Measurements from ENCODE around the gene COL2A1. TPM values are rescaled to one million over a fixed set of nuclear protein-coding genes. Genes with fewer than 3 reads are reported as not detected.

COL2A1 gene
- total RNA-seq, 2 experiments from 2014 or later = 0.34 TPM; not detected in 1

GRCh38 chr12:48009471-48009870, 5.2 kb upstream of the COL2A1 start:
- H3K36me3 Mint-ChIP-seq (ENCODE audit: low read depth) = no peaks in the 10 kb centered on the region
- POLR2A ChIA-PET = no interaction called here

GRCh38 chr12:48008950-48009349, 4.7 kb upstream of the COL2A1 start:
- no peak for ATAC-seq
- CTCF ChIA-PET = interaction anchor here (1.0 kb wide), 1 partner anchor 12 kb away, joined by 3 read pairs; no protein-coding TSS in a partner anchor
- Mint-ChIP-seq H3K27me3 (peaks cover 49% of the 10 kb centered on the region), H3K9me3 (no peaks in the 10 kb centered on the region), H3K4me1 (ENCODE audit: low read depth) (peaks cover 2% of the 10 kb centered on the region), H3K4me3 (no peak overlapping the region), H3K27ac (no peak overlapping the region), H3K36me3 (ENCODE audit: low read depth) (no peaks in the 10 kb centered on the region)
- TF ChIP-seq, protein P1, sequence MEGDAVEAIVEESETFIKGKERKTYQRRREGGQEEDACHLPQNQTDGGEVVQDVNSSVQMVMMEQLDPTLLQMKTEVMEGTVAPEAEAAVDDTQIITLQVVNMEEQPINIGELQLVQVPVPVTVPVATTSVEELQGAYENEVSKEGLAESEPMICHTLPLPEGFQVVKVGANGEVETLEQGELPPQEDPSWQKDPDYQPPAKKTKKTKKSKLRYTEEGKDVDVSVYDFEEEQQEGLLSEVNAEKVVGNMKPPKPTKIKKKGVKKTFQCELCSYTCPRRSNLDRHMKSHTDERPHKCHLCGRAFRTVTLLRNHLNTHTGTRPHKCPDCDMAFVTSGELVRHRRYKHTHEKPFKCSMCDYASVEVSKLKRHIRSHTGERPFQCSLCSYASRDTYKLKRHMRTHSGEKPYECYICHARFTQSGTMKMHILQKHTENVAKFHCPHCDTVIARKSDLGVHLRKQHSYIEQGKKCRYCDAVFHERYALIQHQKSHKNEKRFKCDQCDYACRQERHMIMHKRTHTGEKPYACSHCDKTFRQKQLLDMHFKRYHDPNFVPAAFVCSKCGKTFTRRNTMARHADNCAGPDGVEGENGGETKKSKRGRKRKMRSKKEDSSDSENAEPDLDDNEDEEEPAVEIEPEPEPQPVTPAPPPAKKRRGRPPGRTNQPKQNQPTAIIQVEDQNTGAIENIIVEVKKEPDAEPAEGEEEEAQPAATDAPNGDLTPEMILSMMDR (IDR thresholded peaks at IDR 0.05) = no peak
- no peak for DNase-seq
- intact Hi-C loops (cut with micrococcal nuclease) = no loop called here
- POLR2A ChIA-PET = no interaction called here

More at GRCh38 chr12:48009471-48009870, 5.2 kb upstream of the COL2A1 start:
- H3K4me1 Mint-ChIP-seq (ENCODE audit: low read depth) = no peaks in the 10 kb centered on the region
- no peaks in the 10 kb centered on the region for H3K9me3 Mint-ChIP-seq
- ATAC-seq (no peak), DNase-seq (no peak)
- CTCF ChIA-PET = interaction anchor here (1.0 kb wide), 1 partner anchor 12 kb away, joined by 3 read pairs; no protein-coding TSS in a partner anchor
- no peak overlapping the region for H3K4me3 Mint-ChIP-seq
- no peak overlapping the region for H3K27ac Mint-ChIP-seq
- intact Hi-C loops (cut with micrococcal nuclease) = no loop called here
- peaks cover 46% of the 10 kb centered on the region for H3K27me3 Mint-ChIP-seq
- TF ChIP-seq, protein P1 (IDR thresholded peaks at IDR 0.05) = no peak

GRCh38 chr12:48008349-48008748, 4.1 kb upstream of the COL2A1 start:
- ChIA-PET CTCF (interaction anchor here (0.9 kb wide), 1 partner anchor 45 kb away, joined by 3 read pairs; no protein-coding TSS in a partner anchor), POLR2A (no interaction called here)
- H3K27me3 Mint-ChIP-seq = peaks cover 52% of the 10 kb centered on the region
- H3K9me3 Mint-ChIP-seq = no peaks in the 10 kb centered on the region
- H3K4me1 Mint-ChIP-seq (ENCODE audit: low read depth) = peaks cover 8% of the 10 kb centered on the region
- intact Hi-C loops (cut with micrococcal nuclease) = no loop called here
- no peak overlapping the region for H3K27ac Mint-ChIP-seq
- H3K4me3 Mint-ChIP-seq = no peak overlapping the region
- no peak for DNase-seq
- no peak for ATAC-seq
- H3K36me3 Mint-ChIP-seq (ENCODE audit: low read depth) = no peaks in the 10 kb centered on the region
- TF ChIP-seq, protein P1 (IDR thresholded peaks at IDR 0.05) = no peak

- Mint-ChIP-seq H3K27ac (no peak overlapping the region), H3K27me3 (peaks cover 63% of the 10 kb centered on the region), H3K4me3 (no peak overlapping the region), H3K4me1 (ENCODE audit: low read depth) (peaks cover 18% of the 10 kb centered on the region), H3K9me3 (no peaks in the 10 kb centered on the region), H3K36me3 (ENCODE audit: low read depth) (no peaks in the 10 kb centered on the region)
- ChIA-PET POLR2A (no interaction called here), CTCF (interaction anchor here (1.0 kb wide), 1 partner anchor 75 kb away, joined by 3 read pairs; no protein-coding TSS in a partner anchor)
- intact Hi-C loops (cut with micrococcal nuclease) = no loop called here
- ATAC-seq (no peak), DNase-seq (no peak)
- TF ChIP-seq, protein P1 (IDR thresholded peaks at IDR 0.05) = no peak
These were observed 2.9 kb upstream of the COL2A1 start for GRCh38 chr12:48007206-48007605.

- Mint-ChIP-seq H3K36me3 (ENCODE audit: low read depth) (no peaks in the 10 kb centered on the region), H3K27ac (no peak overlapping the region), H3K4me3 (no peak overlapping the region), H3K4me1 (ENCODE audit: low read depth) (peaks cover 30% of the 10 kb centered on the region), H3K27me3 (peaks cover 75% of the 10 kb centered on the region), H3K9me3 (no peaks in the 10 kb centered on the region)
- DNase-seq = no peak
- TF ChIP-seq, protein P1 (IDR thresholded peaks at IDR 0.05) = no peak
- no peak for ATAC-seq
- intact Hi-C loops (cut with micrococcal nuclease) = no loop called here
- ChIA-PET CTCF (interaction anchor here (1.0 to 1.8 kb wide), 2 partner anchors 15 to 159 kb away, joined by 3 to 5 read pairs; no protein-coding TSS in a partner anchor), POLR2A (interaction anchor here (0.6 kb wide), 1 partner anchor 991 kb away, joined by 3 read pairs; no protein-coding TSS in a partner anchor)
These were observed 1.4 kb upstream of the COL2A1 start for GRCh38 chr12:48005750-48006021.
